ENCODE data around the gene STX18.
"Not testable (repeated sequence)": the region's sequence is repeated elsewhere in the genome, so short reads cannot be mapped to it uniquely, and the experiment has no call there.

STX18 gene

DNA sequence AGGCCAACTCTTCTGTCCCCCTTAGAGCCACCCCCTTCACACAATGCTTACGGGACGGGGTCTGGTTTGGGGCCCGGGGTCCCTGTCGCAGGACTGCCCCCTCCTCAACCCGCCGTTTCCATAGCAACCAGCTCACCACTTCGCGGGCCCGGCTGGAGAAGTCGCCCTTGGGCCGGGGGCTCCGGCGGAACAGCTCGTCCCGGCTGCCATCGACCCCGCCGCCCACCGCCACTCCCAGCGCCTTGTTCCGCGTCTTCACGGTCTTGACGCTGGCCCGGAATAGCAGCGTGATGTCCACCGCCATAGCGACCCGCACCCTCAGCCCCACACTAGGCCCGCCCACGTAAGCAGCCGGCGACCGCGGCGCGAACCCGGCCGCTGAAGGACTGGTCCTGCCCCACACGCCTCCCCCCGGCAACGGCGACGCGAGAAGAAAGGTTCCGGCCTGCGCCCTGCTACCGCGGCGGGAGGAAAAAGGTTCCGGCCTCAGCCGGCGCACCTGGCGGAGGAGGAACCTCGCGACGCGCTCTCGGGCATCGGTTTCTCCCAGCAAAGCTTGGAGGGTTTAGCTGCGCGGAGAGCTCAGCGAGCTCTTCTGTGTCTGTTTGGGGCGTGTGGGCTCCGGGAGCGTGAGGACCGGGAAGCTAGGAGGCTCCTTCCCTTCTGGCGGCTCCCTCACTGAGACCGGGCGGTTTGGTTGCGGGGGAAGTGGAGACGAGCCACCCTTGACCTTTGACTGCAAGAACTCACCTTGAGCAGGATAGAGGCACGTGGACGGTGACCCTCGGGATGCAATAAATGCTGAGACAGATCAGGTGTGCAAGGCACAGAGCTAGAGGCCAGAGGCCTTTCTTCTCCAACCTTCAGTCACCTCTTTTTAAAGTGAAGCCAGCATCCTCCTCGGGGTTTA lies at the start of gene STX18:
TSS of gene STX18 (minus strand) at position 388 of the 910 bp plus-strand sequence. CDS start at position 304, 84 bp downstream.
- DNase-seq: peak; percentile 90

DNA sequence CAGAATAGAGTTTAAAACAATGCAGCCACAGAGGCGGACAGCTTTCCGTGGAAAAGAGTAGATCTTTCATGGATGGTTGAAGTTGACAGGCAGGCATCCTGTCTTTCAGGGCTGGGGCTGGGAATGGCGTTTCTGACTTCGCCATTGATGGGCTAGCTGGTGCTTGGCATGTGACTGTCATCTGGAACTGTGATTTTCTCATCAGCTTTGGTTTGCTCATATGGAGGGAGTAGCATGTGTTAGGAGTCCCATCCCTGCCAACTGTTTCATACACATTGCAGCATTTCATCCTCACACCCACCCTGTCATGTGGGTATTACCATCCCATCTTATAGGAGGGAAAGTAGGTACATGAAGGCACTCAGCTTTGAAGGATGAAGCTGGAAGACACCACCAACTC lies 49.2 kb upstream of the STX18 start:
- DNase-seq: no peak

DNA sequence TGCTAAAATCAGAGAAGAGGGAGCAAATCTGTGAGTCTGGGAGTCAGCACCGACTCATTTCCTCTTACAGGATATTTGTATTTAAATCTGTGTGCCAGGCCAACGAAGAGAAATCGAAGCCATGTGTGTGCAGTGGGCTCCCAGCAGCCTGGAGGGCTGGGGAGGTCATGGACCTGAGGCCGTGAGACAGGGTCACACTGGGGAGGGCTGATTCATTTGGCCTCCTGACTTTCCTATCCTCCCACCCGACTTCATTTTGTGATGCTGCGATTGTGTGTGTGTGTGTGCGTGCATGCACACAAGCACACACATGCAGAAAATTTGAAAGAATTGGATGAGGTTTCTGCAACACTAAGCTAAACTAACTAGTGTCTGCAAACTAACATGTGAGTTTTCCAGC lies 48.7 kb upstream of the STX18 start:
- DNase-seq: no peak

DNA sequence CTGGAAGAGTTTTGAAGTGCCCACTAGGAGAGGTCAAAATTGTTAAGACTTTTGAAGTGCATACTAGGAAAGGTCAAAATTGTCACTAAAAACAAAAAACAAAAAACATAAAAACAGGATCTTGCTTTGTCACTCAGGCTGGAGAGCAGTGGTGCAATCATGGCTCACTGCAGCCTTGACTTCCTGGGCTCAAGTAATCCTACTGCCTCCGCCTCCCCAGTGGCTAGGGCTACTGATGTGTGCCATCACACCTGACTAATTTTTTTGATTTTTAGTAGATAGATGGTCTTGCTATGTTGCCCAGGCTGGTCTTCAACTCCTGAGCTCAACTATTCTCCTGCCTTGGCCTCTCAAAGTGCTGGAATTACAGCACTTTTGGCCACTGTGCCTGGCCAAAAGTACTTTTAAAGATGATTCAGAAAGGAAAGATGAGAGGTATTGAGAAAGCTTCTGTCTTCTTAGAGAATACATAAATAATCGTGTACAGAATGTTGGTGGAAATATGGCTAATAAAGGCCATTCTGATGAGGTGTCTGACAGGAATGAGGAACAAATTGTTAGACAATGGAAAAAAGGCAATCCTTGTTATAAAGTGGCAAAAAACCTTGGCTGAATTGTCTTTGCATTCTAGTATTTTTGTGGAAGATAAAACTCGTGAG lies 43.3 kb upstream of the STX18 start:
- no peak for DNase-seq

DNA sequence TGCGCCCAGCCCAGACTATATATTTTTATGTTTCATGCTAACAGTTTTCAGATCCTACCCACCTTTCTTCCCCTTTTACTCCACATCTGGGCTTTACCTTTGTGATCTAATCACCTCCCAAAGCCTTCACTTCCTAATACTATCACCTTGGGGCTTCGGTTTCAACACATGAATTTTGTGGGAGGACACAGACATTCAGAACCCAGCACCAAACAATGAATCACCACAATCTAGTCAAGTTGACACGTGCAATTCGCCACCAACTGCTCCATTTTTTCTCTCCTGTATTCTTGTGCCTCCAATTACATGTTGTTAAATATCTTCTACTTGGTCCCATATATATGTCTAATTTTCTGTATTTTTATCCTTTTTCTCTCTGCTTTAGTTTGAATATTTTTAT lies 41.8 kb upstream of the STX18 start:
- DNase-seq: no peak

DNA sequence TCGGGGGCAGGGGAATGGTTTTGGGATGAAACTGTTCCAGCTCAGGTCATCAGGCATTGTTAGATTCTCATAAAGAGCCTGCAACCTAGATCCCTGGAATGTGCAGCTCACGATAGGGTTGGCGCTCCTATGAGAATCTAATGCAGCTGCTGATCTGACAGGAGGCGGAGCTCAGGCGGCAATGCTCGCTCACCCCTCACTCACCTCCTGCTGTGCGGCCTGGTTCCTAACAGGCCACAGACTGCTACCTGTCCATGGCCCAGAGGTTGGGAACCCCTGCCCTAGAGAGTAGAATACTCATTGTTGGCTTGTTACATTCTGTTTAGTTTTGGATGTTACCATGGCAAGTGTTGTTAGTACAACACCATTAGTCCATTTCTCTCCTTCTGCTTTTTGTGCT lies 40.8 kb upstream of the STX18 start:
- DNase-seq: no peak

DNA sequence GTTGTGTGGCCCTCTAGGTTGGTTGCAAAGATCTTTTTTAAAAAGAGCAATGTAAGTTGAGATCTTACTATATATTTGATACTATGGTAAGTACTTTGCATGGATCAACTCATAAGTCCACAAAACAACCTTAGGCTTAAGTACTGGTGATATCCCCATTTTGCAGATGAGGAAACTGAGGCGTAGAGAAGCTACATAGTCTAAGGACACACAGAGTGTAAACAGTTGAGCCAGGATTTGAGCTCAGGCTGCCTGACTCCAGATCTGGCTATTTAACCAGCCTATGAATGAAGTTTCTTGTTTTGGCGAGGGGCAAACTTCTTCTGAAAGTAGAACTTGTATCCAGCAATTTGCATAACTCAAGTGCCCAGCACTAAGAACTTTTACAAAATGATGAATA lies 38.6 kb upstream of the STX18 start:
- DNase-seq: no peak

DNA sequence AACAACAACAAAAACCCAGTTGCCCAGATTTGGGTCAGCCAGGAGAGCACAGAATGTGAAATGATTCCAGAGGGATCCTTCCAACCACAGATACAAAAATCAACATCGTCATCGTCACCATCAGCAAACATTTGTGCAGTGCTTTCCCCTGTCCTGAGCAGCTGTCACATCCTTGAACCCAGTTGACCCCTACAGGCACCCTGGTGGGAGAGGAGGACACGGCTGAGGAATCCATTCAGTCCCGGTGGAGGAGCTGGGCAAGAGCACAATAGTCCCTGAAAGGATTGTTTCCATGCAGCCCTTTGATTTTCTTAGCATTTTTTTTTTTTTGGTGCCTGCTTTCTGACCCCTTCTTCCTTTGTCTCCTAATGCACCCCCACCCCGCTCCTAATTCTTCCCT lies 37.1 kb upstream of the STX18 start:
- no peak for DNase-seq

DNA sequence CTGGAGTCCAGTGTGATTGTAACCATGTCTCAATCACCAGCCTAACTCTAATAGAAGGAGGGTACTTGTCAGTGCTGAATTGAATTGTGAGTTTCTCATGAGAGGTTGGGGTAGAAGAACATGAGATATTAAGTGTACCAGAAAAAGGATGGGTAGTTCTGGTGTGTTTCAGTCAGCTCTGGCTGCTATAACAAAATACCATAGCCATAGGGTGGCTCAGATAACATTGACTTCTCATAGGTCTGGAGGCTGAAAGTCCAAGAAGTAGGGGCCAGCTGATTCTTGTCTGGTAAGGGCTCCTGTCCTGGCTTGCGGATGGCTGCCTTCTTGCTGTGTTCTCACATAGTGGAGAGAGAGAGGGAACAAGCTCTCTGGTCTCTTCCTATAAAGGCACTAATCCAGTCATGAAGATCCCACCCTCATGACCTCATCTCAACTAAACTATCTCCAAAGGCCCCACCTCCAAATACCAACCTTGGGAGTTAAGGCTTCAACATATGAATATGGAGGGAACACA lies 35.6 kb upstream of the STX18 start:
- no peak for DNase-seq

DNA sequence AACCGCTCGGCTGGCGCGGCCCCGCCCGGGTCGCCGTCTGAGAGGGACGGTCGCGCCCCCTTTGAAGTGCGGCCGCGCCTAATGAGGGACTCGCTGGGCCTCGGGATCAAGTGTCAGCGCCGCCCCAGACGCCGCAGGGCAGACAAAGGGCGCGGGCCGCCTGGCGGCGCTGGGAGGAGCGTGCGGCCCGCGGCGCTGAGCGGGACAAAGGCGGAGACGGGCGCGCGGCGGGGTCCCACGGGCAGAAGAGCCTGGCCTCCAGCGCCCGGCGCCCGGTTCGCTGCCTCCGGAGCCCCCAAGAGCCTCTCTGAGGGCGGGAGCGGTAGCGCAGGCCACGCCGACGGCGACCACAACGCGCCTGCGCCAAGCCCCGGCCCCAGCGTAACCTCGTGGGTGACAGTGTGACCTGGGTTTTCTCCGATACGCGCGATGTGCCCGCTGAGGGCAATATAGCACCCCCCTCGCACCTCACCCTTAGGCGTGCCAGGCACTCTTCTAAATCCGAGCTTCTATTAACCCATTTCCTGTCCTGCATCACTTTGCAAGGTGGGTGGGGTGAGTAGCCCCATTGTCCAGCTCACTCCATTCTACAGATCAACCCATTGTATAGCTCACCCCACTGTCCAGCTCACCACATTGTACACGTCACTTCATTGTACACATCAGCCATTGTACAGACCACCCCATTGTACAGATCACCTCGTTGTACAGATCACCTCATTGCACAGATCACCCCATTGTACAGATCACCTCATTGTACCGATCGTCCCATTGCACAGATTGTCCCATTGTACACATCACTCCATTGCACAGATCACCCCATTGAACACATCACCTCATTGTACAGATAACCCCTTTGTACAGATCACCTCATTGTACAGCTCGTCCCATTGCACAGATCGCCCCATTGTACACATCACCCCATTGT lies 33.7 kb upstream of the STX18 start:
- DNase-seq: peak; percentile 72

DNA sequence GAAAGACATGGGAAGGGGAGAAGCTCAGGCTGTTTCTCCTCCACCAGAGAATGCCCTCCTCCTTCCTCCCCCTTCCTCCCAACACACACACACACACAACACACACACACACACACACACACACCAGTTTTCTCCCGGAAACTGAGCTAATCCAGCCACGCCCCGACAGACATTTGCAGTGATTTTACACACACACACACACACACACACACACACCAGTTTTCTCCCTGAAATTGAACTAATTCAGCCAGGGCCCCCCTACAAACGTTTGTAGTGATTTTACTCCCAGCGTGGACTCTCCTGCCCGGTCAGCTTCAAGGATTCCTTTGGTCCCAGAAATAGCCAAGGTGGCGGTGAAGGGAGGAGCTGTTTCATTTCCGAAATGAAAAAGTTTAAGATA lies 32.9 kb upstream of the STX18 start:
- no peak for DNase-seq

DNA sequence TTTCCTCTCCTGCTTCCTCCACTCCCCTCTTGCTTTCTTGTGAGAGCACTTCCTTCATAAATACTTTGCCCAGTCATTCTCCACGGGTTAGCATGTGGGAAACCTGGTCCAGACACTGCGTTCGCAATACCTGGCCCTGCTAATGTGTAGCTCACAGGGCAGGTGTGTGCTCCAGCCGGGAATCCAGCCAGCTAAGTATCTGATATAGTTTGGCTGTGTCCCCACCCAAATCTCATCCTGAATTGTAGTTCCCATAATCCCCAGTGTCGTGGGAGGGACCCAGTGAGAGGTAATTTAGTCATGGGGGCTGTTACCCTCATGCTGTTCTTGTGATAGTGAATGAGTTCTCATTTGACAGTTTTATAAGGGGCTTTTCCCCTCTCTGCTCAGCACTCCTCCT lies 32.2 kb upstream of the STX18 start:
- no peak for DNase-seq

DNA sequence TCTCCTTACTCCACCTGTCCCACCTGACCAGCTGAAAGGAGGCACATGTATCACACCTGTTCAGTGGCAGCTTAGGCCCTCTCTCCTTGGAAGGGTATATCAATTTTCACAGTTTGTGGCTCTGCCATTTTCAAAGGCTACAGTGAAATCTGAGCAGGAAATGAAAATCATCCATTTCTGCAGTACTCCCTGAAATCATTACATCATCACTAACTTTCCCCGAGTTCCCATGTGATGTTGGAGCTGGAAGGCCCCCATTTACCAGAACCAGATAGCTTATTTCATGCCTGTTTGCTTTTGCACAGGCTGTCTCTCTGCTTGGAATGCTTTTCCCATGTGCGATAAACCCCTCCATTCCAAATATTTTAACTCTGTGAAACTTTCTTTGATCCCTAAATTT lies 31.0 kb upstream of the STX18 start:
- DNase-seq: no peak

DNA sequence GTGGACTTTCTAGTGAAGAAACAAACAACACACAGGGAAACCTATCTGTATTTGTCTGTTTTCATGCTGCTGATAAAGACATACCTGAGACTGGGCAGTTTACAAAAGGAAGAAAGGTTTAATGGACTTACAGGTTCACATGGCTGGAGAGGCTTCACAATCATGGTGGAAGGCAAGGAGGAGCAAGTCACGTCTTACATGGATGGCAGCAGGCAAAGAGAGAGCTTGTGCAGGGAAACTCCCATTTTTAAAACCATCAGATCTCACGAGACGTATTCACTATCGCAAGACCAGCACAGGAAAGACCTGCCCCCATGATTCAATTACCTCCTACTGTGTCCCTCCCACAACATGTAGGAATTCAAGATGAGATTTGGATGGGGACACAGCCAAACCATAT lies 28.0 kb upstream of the STX18 start:
- not testable (repeated sequence) for DNase-seq

DNA sequence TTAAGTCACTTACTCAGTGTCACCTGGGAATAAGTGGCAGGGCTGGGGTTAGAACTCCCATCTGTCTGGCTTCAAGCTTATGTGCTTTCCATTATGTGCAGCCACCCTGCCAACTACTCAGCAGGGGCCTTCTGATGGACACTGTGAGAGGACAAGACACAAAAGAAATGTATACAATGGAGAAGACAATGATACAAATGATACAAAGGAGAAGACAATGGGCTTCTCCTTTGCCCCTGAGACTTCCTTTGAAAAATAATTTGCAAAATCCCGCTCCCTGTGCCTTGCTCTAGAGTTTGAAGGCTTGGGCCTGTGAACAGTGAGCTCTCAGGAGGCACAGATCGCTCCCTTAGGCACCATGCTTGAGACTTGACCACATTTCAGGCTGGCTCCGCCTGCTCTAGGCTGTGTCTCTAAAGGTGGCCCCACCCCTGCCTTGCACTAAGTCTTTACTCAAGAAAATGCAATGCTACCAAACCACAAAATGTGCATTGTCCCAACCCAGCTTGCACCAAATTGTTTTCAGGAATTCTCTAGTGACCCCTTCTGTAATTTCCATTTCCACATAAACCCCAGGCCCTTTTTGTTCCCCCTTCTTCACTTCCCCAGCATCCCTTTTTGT lies 27.1 kb upstream of the STX18 start:
- DNase-seq: no peak

DNA sequence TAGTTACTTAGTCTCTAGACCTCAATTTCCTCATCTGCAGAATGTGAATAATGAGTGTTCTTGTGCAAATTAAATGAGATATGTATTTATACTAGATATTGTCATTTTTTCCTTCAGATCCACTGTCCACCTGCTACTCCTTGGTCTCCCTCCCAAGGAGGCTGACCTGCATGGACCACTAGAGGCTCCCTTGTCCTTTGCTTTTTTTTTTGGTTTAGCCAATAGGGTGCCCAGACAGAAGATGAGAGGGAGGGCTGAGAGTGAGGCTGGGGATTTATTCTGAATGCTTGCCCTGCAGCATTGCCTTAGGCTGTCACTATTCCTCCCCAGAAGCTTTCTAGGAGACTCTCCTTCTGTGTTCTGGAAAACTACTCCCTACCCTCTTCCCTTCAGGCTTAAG lies 24.5 kb upstream of the STX18 start:
- DNase-seq: not testable (repeated sequence)

DNA sequence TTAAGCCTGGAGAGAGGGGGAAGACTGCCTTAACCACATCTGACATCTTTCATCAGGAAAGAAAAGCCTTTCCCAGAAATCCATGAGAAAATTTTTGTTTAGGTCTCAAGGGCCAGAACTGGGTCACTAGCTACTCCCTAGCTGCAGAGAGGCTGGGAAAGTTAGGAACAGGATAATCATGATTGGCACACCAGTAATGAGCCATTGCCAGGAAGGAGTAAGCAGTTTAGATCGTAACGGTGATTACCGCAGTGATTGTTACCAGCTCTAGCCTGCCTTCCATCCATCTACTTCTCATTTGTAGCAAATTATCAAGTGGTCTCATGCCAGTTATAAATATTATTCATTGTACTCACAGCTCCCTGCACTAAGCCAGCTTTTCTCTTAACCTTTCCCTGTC lies 22.7 kb upstream of the STX18 start:
- DNase-seq: no peak

DNA sequence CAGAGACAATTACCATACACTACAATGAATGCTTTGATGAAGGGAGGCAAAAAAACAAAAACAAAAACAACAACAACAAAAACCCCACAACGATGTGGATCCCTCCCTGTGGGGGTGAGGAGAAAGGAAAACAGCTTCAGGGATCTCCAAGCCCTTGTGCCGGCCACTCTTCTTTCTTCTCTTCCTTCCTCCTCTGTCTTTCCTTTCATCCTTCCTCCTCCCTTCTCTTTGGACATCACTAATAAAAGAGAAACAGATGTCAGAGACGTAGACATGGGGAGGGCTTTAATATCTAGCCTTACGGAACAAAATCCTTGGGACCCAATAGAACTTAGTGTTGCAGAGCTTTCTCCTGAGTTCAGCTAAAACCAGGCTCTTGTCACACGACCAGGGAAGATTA lies 18.8 kb upstream of the STX18 start:
- DNase-seq: no peak

DNA sequence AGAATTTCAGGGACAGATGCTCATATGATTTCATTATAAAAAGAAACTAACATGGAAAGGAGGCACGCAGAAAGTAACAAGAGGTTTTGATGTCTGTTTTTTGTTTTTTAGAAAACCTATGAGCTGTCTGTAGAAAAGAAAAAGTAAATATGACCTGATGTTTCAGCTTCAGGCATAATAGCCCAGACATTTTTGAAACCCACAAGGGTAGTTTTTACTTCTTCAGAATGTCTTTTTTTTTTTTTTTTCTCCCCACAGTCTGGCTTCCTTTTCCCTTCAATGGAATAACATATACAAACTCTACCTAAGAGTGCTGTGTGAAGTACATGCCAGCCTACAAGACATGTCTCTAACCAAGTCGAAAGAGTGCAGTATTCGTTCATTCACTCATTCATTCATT lies 18.3 kb upstream of the STX18 start:
- DNase-seq: no peak

DNA sequence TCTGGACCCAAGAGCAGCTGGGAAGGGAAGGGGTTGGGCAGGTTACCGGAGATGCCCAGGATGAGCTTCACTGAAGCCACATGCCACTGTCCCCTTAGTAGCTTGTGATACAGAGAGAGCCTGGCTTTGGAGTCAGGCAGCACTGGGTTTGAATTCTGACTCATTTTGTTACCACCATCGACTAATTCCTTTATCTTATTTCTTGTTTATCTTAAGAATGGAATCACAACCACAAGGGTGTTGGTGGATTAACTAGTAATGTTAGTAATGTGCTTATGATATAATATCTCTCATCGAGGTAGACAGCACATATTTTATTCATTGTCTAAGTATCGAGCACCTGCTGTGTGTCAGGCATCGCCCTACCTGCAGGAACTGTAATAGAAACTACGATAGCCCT lies 17.7 kb upstream of the STX18 start:
- DNase-seq: no peak

DNA sequence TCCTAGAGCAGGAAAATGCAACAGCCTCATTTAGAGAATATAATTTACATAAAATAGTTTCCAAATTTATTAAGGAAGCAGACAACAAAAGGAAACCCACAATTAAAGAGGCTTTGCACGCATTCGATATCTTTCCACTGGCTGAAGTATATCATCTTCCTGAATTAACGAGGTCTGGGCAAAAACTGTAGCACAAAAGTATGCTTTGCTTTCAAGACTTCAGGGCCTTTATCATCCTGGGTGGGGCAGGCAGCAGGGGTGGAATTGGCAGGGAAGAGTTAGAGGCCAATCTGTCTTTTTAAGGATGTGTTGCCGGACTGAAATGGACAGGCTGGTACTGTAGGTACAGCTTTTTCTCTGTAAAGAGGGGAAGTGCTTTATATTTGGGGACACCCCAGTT lies 17.0 kb upstream of the STX18 start:
- no peak for DNase-seq

DNA sequence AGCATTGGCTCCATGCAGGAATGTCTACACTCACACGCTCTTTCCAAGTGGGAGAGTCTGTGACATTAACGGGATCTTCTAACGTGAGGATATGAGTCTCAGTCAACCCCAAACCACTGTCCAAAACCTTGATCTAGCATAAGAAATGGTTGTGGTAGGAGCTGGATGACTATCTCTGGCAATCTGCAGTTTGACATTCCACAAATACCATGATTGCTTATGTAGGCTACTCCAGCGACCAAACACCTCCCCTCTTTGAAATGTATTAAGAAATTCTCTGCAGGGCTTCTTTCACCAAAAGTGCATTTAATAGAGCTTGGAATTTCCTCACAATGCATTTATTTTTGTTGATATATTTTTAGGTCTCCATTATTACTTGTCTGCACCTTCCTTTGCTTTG lies 14.1 kb upstream of the STX18 start:
- DNase-seq: no peak

DNA sequence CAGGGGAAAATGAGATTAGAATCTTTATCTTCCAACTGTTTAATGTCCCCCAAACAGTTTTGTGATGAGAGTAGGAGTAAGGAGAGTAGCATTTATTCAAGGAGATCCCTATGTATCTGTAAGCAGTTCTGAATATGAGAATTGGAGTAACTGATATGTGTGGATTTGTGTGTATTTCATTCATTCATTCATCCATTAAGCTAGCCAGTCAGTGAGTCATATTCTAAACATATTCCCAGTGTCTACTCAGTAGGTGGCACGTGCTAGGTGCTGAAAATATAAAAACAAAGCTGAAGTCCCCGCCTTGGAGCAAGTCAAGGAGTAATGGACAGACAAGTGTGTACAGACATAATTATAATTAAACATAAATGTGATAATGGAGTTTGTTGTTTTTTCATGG lies 12.4 kb upstream of the STX18 start:
- no peak for DNase-seq
